Mesendoderm (in vitro differentiated cells): Measurements from ENCODE around the gene HGS.

Source experiments
- DNase-seq: peaks from one replicate; pipeline ENCODE4 v3.0.0; 2013
- H2AK5ac ChIP-seq: 2 replicates; pipeline ENCODE4 v1.6.1; 2013; ENCODE audit warnings: low read length, inconsistent platforms
- H2BK120ac ChIP-seq: 2 replicates; pipeline ENCODE4 v1.6.1; 2013; ENCODE audit warnings: low read depth, mild to moderate bottlenecking, low read length, moderate library complexity, mixed read lengths
- H2BK15ac ChIP-seq: replicated peaks from 2 replicates; pipeline ENCODE4 v1.6.1; 2013; ENCODE audit warnings: low read depth, mild to moderate bottlenecking, moderate library complexity
- H2BK5ac ChIP-seq: 2 replicates; pipeline ENCODE4 v1.6.1; 2013; ENCODE audit warnings: low read length, inconsistent platforms
- H3K18ac ChIP-seq: 2 replicates; pipeline ENCODE4 v1.6.1; 2013; ENCODE audit warnings: mild to moderate bottlenecking, low read length, mixed read lengths
- H3K23ac ChIP-seq: one replicate; pipeline ENCODE4 v1.6.1; 2013; ENCODE audit warnings: low read length
- H3K27ac ChIP-seq: 2 replicates; pipeline ENCODE4 v1.5.1; 2013; ENCODE audit warnings: low read depth, mild to moderate bottlenecking, inconsistent platforms, low read length, moderate library complexity
- H3K27me3 ChIP-seq: 2 replicates; pipeline ENCODE4 v1.6.1; 2013; ENCODE audit warnings: low read length, control low read depth, mild to moderate bottlenecking, inconsistent platforms; ENCODE audit not compliant: insufficient read depth, poor library complexity
- H3K36me3 ChIP-seq: 2 replicates; pipeline ENCODE4 v1.6.1; 2013; ENCODE audit warnings: low read length, inconsistent platforms; ENCODE audit not compliant: control insufficient read depth, insufficient read depth
- H3K4ac ChIP-seq: one replicate; pipeline ENCODE4 v1.6.1; 2013; ENCODE audit warnings: low read depth, mild to moderate bottlenecking, low read length, moderate library complexity
- H3K4me1 ChIP-seq: 2 replicates; pipeline ENCODE4 v1.6.1; 2013; ENCODE audit warnings: low read depth, low read length, inconsistent platforms; ENCODE audit not compliant: control insufficient read depth
- H3K4me2 ChIP-seq: 2 replicates; pipeline ENCODE4 v1.6.1; 2013; ENCODE audit warnings: low read length
- H3K4me3 ChIP-seq: 2 replicates; pipeline ENCODE4 v1.5.1; 2013; ENCODE audit warnings: mild to moderate bottlenecking, low read length
- H3K56ac ChIP-seq: one replicate; pipeline ENCODE4 v1.6.1; 2013; ENCODE audit warnings: low read length
- H3K79me1 ChIP-seq: 2 replicates; pipeline ENCODE4 v1.6.1; 2013; ENCODE audit warnings: low read length, inconsistent platforms
- H3K79me2 ChIP-seq: 2 replicates; pipeline ENCODE4 v1.6.1; 2013; ENCODE audit warnings: mild to moderate bottlenecking, low read length; ENCODE audit not compliant: control insufficient read depth, insufficient read depth
- H3K9ac ChIP-seq: 2 replicates; pipeline ENCODE4 v1.6.1; 2013; ENCODE audit warnings: low read length, inconsistent platforms
- H4K5ac ChIP-seq: one replicate; pipeline ENCODE4 v1.6.1; 2013; ENCODE audit warnings: low read length
- H4K8ac ChIP-seq: one replicate; pipeline ENCODE4 v1.6.1; 2013; ENCODE audit warnings: low read depth, mild to moderate bottlenecking, control low read depth, low read length, moderate library complexity
- WGBS: extraction: QIAGEN DNeasy Blood & Tissue Kit; methylation state at CpG from one replicate; pipeline ENCODE4 v1.1.7; 2013; ENCODE audit warnings: low lambda C conversion rate, missing lambda C conversion rate; ENCODE audit not compliant: insufficient coverage; ENCODE audit errors: extremely low coverage; 5-methylcytosine and 5-hydroxymethylcytosine counted together

The HGS gene

GRCh38 chr17:81688616-81689015 lies 4.8 kb downstream of the HGS start:
- no CpG with 5 or more reads among the region's 14 CpGs for WGBS
- Histone ChIP-seq H2BK15ac (no peak overlapping the region), H3K27me3 (no peaks in the 10 kb centered on the region), H3K4me3 (no peak overlapping the region), H2BK120ac (no peak overlapping the region), H2BK5ac (no peak overlapping the region), H3K4ac (no peak overlapping the region), H4K8ac (no peak overlapping the region), H3K79me1 (peaks cover 17% of the 10 kb centered on the region), H3K23ac (no peak overlapping the region), H2AK5ac (no peak overlapping the region), H4K5ac (no peak overlapping the region), H3K56ac (no peak overlapping the region), H3K4me2 (no peak overlapping the region), H3K4me1 (peaks cover 3% of the 10 kb centered on the region), H3K36me3 (peaks cover 9% of the 10 kb centered on the region), H3K18ac (no peak overlapping the region), H3K79me2 (peaks cover 18% of the 10 kb centered on the region), H3K27ac (no peak overlapping the region), H3K9ac (no peak overlapping the region)
- DNase-seq, result no peak

GRCh38 chr17:81690066-81690465 lies 6.3 kb downstream of the HGS start:
- Histone ChIP-seq H3K18ac (no peak overlapping the region), H3K9ac (no peak overlapping the region), H2AK5ac (no peak overlapping the region), H2BK15ac (no peak overlapping the region), H3K4me1 (no peaks in the 10 kb centered on the region), H3K4ac (no peak overlapping the region), H3K36me3 (peaks cover 16% of the 10 kb centered on the region), H3K56ac (no peak overlapping the region), H3K23ac (no peak overlapping the region), H3K27ac (no peak overlapping the region), H3K79me1 (peaks cover 12% of the 10 kb centered on the region), H3K27me3 (no peaks in the 10 kb centered on the region), H2BK5ac (no peak overlapping the region), H3K4me3 (no peak overlapping the region), H4K5ac (no peak overlapping the region), H4K8ac (no peak overlapping the region), H2BK120ac (no peak overlapping the region), H3K79me2 (peaks cover 8% of the 10 kb centered on the region), H3K4me2 (no peak overlapping the region)
- WGBS, result no CpG with 5 or more reads among the region's 18 CpGs
- no peak for DNase-seq

- Histone ChIP-seq H3K79me2 (peaks cover 3% of the 10 kb centered on the region), H2AK5ac (no peak overlapping the region), H3K18ac (no peak overlapping the region), H2BK15ac (no peak overlapping the region), H4K8ac (no peak overlapping the region), H3K36me3 (peaks cover 18% of the 10 kb centered on the region), H4K5ac (no peak overlapping the region), H3K23ac (no peak overlapping the region), H3K56ac (no peak overlapping the region), H3K79me1 (peaks cover 7% of the 10 kb centered on the region), H3K4me2 (no peak overlapping the region), H3K4me1 (no peaks in the 10 kb centered on the region), H3K27me3 (no peaks in the 10 kb centered on the region), H3K9ac (no peak overlapping the region), H2BK120ac (no peak overlapping the region), H3K4ac (no peak overlapping the region), H3K27ac (no peak overlapping the region), H2BK5ac (no peak overlapping the region), H3K4me3 (no peak overlapping the region)
- no CpG with 5 or more reads among the region's 17 CpGs for WGBS
- DNase-seq, result no peak
Observed at GRCh38 chr17:81690549-81690948, 6.7 kb downstream of the HGS start.

GRCh38 chr17:81691196-81691595 lies 7.4 kb downstream of the HGS start:
- no peak overlapping the region for H3K4ac ChIP-seq
- no peaks in the 10 kb centered on the region for H3K27me3 ChIP-seq
- DNase-seq, result no peak
- no peak overlapping the region for H4K5ac ChIP-seq
- no peak overlapping the region for H3K23ac ChIP-seq
- no peak overlapping the region for H2AK5ac ChIP-seq
- H2BK15ac ChIP-seq, result no peak overlapping the region
- no peaks in the 10 kb centered on the region for H3K79me2 ChIP-seq
- no peak overlapping the region for H3K56ac ChIP-seq
- no peak overlapping the region for H2BK120ac ChIP-seq
- H3K4me2 ChIP-seq, result no peak overlapping the region
- no CpG with 5 or more reads among the region's 18 CpGs for WGBS
- H3K79me1 ChIP-seq, result peaks cover 5% of the 10 kb centered on the region
- H3K27ac ChIP-seq, result no peak overlapping the region
- no peak overlapping the region for H3K4me3 ChIP-seq
- H4K8ac ChIP-seq, result no peak overlapping the region
- peaks cover 18% of the 10 kb centered on the region for H3K36me3 ChIP-seq
- H3K18ac ChIP-seq, result no peak overlapping the region
- H3K9ac ChIP-seq, result no peak overlapping the region
- no peak overlapping the region for H2BK5ac ChIP-seq
- H3K4me1 ChIP-seq, result no peaks in the 10 kb centered on the region

- no peak overlapping the region for H3K18ac ChIP-seq
- no peak overlapping the region for H4K5ac ChIP-seq
- H3K4ac ChIP-seq, result no peak overlapping the region
- H4K8ac ChIP-seq, result no peak overlapping the region
- no peak overlapping the region for H2BK15ac ChIP-seq
- no peak overlapping the region for H2AK5ac ChIP-seq
- H3K4me3 ChIP-seq, result no peak overlapping the region
- H3K79me1 ChIP-seq, result peaks cover 1% of the 10 kb centered on the region
- no CpG with 5 or more reads among the region's 20 CpGs for WGBS
- H3K27me3 ChIP-seq, result no peaks in the 10 kb centered on the region
- H3K27ac ChIP-seq, result no peak overlapping the region
- no peak overlapping the region for H2BK120ac ChIP-seq
- no peak overlapping the region for H3K9ac ChIP-seq
- no peaks in the 10 kb centered on the region for H3K79me2 ChIP-seq
- no peaks in the 10 kb centered on the region for H3K4me1 ChIP-seq
- H3K4me2 ChIP-seq, result no peak overlapping the region
- no peak overlapping the region for H2BK5ac ChIP-seq
- DNase-seq, result no peak
- H3K36me3 ChIP-seq, result peaks cover 17% of the 10 kb centered on the region
- no peak overlapping the region for H3K56ac ChIP-seq
- H3K23ac ChIP-seq, result no peak overlapping the region
Observed at GRCh38 chr17:81691608-81692007, 7.8 kb downstream of the HGS start.

GRCh38 chr17:81693509-81694210 lies 9.8 kb downstream of the HGS start:
- H3K4me3 ChIP-seq, result no peak overlapping the region
- no peak overlapping the region for H3K4ac ChIP-seq
- no peaks in the 10 kb centered on the region for H3K79me2 ChIP-seq
- H3K18ac ChIP-seq, result no peak overlapping the region
- no peak overlapping the region for H3K56ac ChIP-seq
- H4K8ac ChIP-seq, result no peak overlapping the region
- H3K9ac ChIP-seq, result no peak overlapping the region
- H3K36me3 ChIP-seq, result peaks cover 20% of the 10 kb centered on the region
- H2BK15ac ChIP-seq, result no peak overlapping the region
- no peak overlapping the region for H3K23ac ChIP-seq
- no CpG with 5 or more reads among the region's 35 CpGs for WGBS
- H2BK5ac ChIP-seq, result no peak overlapping the region
- no peak overlapping the region for H4K5ac ChIP-seq
- H2AK5ac ChIP-seq, result no peak overlapping the region
- peaks cover 1% of the 10 kb centered on the region for H3K79me1 ChIP-seq
- H3K4me1 ChIP-seq, result no peaks in the 10 kb centered on the region
- no peak for DNase-seq
- no peak overlapping the region for H3K27ac ChIP-seq
- no peak overlapping the region for H3K4me2 ChIP-seq
- no peaks in the 10 kb centered on the region for H3K27me3 ChIP-seq
- no peak overlapping the region for H2BK120ac ChIP-seq
